RWPE2 (cell line): ENCODE measurements around the gene TPRN.

Source experiments
- ATAC-seq: fragments of 200-7000 bp; cut with Tn5 transposase; 3 replicates; pipeline ENCODE4 v1.9.1; 2021; ENCODE audit warnings: low read depth
- DNase-seq: peaks from one replicate; pipeline ENCODE4 v3.0.0-alpha.2; 2020; ENCODE audit warnings: low spot score
- H3K27ac ChIP-seq: fragments of 450-650 bp; 2 replicates; pipeline ENCODE4 v1.5.1; 2017; ENCODE audit warnings: mild to moderate bottlenecking; ENCODE audit not compliant: poor library complexity, severe bottlenecking
- H3K27me3 ChIP-seq: fragments of 250-450 bp; sonication (Bioruptor Pico); 2 replicates; pipeline ENCODE4 v1.5.1; 2021; ENCODE audit warnings: mild to moderate bottlenecking, moderate library complexity; ENCODE audit not compliant: insufficient read depth, poor library complexity, severe bottlenecking
- H3K36me3 ChIP-seq: fragments of 250-450 bp; sonication (Bioruptor Pico); 2 replicates; pipeline ENCODE4 v1.5.1; 2020; ENCODE audit warnings: low read depth, mild to moderate bottlenecking, moderate library complexity
- H3K4me1 ChIP-seq: fragments of 250-450 bp; sonication (Bioruptor Pico); 2 replicates; pipeline ENCODE4 v1.5.1; 2021; ENCODE audit warnings: mild to moderate bottlenecking, moderate library complexity; ENCODE audit not compliant: insufficient read depth, poor library complexity, severe bottlenecking
- H3K4me3 ChIP-seq: fragments of 250-450 bp; sonication (Bioruptor Pico); 2 replicates; pipeline ENCODE4 v1.5.1; 2021; ENCODE audit warnings: mild to moderate bottlenecking, moderate library complexity; ENCODE audit not compliant: severe bottlenecking
- H3K9me3 ChIP-seq: fragments of 250-450 bp; sonication (Bioruptor Pico); 2 replicates; pipeline ENCODE4 v1.5.1; 2021; ENCODE audit warnings: mild to moderate bottlenecking, moderate library complexity; ENCODE audit not compliant: severe bottlenecking
- TF ChIP-seq, protein P1 (sequence below): fragments of 450-650 bp; IDR thresholded peaks from one replicate; pipeline ENCODE4 v1.5.1; 2017; ENCODE audit warnings: mild to moderate bottlenecking, moderate library complexity; ENCODE audit not compliant: poor library complexity, severe bottlenecking

The TPRN gene

GRCh38 chr9:137149942-137150616, 50.5 kb downstream of the TPRN start:
- no peaks in the 10 kb centered on the region for H3K4me1 ChIP-seq
- H3K27me3 ChIP-seq = peaks cover 10% of the 10 kb centered on the region
- no peak for DNase-seq
- TF ChIP-seq, protein P1, sequence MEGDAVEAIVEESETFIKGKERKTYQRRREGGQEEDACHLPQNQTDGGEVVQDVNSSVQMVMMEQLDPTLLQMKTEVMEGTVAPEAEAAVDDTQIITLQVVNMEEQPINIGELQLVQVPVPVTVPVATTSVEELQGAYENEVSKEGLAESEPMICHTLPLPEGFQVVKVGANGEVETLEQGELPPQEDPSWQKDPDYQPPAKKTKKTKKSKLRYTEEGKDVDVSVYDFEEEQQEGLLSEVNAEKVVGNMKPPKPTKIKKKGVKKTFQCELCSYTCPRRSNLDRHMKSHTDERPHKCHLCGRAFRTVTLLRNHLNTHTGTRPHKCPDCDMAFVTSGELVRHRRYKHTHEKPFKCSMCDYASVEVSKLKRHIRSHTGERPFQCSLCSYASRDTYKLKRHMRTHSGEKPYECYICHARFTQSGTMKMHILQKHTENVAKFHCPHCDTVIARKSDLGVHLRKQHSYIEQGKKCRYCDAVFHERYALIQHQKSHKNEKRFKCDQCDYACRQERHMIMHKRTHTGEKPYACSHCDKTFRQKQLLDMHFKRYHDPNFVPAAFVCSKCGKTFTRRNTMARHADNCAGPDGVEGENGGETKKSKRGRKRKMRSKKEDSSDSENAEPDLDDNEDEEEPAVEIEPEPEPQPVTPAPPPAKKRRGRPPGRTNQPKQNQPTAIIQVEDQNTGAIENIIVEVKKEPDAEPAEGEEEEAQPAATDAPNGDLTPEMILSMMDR = no peak
- peak; percentile 18 for ATAC-seq
- no peak overlapping the region for H3K4me3 ChIP-seq
- H3K9me3 ChIP-seq = no peaks in the 10 kb centered on the region
- H3K27ac ChIP-seq = peak overlapping the region; percentile 1
- H3K36me3 ChIP-seq = no peaks in the 10 kb centered on the region

- no peaks in the 10 kb centered on the region for H3K36me3 ChIP-seq
- DNase-seq = no peak
- TF ChIP-seq, protein P1 = no peak
- H3K9me3 ChIP-seq = no peaks in the 10 kb centered on the region
- no peak for ATAC-seq
- no peak overlapping the region for H3K4me3 ChIP-seq
- no peaks in the 10 kb centered on the region for H3K4me1 ChIP-seq
- H3K27me3 ChIP-seq = peaks cover 10% of the 10 kb centered on the region
- peak overlapping the region; percentile 1 for H3K27ac ChIP-seq
Observed at GRCh38 chr9:137149363-137149762, 51.2 kb downstream of the TPRN start.

- Histone ChIP-seq H3K4me3 (no peak overlapping the region), H3K27ac (no peak overlapping the region), H3K36me3 (no peaks in the 10 kb centered on the region), H3K27me3 (peaks cover 10% of the 10 kb centered on the region), H3K9me3 (no peaks in the 10 kb centered on the region), H3K4me1 (no peaks in the 10 kb centered on the region)
- no peak for ATAC-seq
- TF ChIP-seq, protein P1 = no peak
- DNase-seq = no peak
Observed at GRCh38 chr9:137148661-137149060, 51.9 kb downstream of the TPRN start.

GRCh38 chr9:137148242-137148641, 52.3 kb downstream of the TPRN start:
- TF ChIP-seq, protein P1 = no peak
- DNase-seq = no peak
- Histone ChIP-seq H3K36me3 (no peaks in the 10 kb centered on the region), H3K4me3 (no peak overlapping the region), H3K4me1 (no peaks in the 10 kb centered on the region), H3K9me3 (no peaks in the 10 kb centered on the region), H3K27me3 (peaks cover 10% of the 10 kb centered on the region), H3K27ac (no peak overlapping the region)
- no peak for ATAC-seq

DNA sequence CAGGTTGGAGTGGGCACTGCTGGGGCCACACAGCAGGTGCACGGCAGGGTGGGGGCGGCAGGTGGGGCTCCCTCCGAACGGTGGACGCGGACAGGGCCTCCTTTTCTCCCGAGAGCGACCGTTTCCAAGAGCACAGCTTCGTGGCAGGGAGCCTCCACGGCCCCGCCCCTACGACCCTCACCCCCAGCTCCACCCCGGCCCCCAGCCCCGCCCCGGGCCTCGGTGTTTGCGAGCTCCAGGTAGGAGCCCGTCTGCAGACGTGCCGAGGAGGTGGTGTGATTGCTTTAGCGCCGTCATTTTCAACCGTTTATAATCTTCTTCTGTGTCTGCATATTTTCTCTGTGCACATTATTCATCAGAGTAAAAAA, 52.8 kb downstream of the TPRN start:
- H3K27me3 ChIP-seq = peaks cover 10% of the 10 kb centered on the region
- DNase-seq = peak; percentile 58
- no peaks in the 10 kb centered on the region for H3K4me1 ChIP-seq

More for the DNA sequence above, 52.8 kb downstream of the TPRN start:
- H3K36me3 ChIP-seq = no peaks in the 10 kb centered on the region
- TF ChIP-seq, protein P1 = no peak
- no peak for ATAC-seq
- H3K4me3 ChIP-seq = no peak overlapping the region
- H3K27ac ChIP-seq = no peak overlapping the region
- no peaks in the 10 kb centered on the region for H3K9me3 ChIP-seq
